ENCODE data around the gene PRKAG2. TPM values are rescaled to one million over a fixed set of nuclear protein-coding genes. Genes with fewer than 3 reads are reported as not detected.

The PRKAG2 gene
- total and polyA plus RNA-seq, 4 donors, result 17.5 to 33.3 (median 23.9) TPM

GRCh38 chr7:151864561-151864960 lies 12.4 kb downstream of the PRKAG2 start:
- no peak for DNase-seq
- H3K27ac ChIP-seq (ENCODE audit: low read depth in 1 of 2, low read length in 1 of 2), result no peak overlapping the region
- H3K36me3 ChIP-seq (ENCODE audit: control insufficient read depth in 4 of 4, insufficient read depth in 4 of 4, low read length in 4 of 4), result no peaks in the 10 kb centered on the region
- H3K4me3 ChIP-seq, result no peak overlapping the region
- no peak overlapping the region for H3K9ac ChIP-seq (ENCODE audit: insufficient read depth in 1 of 2, low read length in 2 of 2)
- H3K9me3 ChIP-seq (ENCODE audit: control insufficient read depth in 4 of 4, insufficient read depth in 3 of 4, low read length in 3 of 4), result no peaks in the 10 kb centered on the region
- TF ChIP-seq CTCF (IDR thresholded peaks at IDR 0.05; ENCODE audit: control extremely low read depth, extremely low read depth), result no peak
- peaks cover 7 to 25% (median 8%) of the 10 kb centered on the region in 5 donors for H3K4me1 ChIP-seq (ENCODE audit: control insufficient read depth in 5 of 5, insufficient read depth in 5 of 5, low read length in 5 of 5)
- H3K27me3 ChIP-seq (ENCODE audit: control insufficient read depth in 3 of 3, insufficient read depth in 3 of 3, low read length in 2 of 3), result no peaks in the 10 kb centered on the region
- 91 to 95% methylated on average over 6 of the region's 6 CpGs for WGBS, 2 donors
- ATAC-seq (ENCODE audit: insufficient read depth, low FRiP score), result no peak

- Histone ChIP-seq H3K4me3 (no peak overlapping the region), H3K27me3 (ENCODE audit: control insufficient read depth in 3 of 3, insufficient read depth in 3 of 3, low read length in 2 of 3) (no peaks in the 10 kb centered on the region), H3K9me3 (ENCODE audit: control insufficient read depth in 4 of 4, insufficient read depth in 3 of 4, low read length in 3 of 4) (no peaks in the 10 kb centered on the region), H3K36me3 (ENCODE audit: control insufficient read depth in 4 of 4, insufficient read depth in 4 of 4, low read length in 4 of 4) (peaks cover 0 to 4% (median 0%) of the 10 kb centered on the region in 4 donors), H3K9ac (ENCODE audit: insufficient read depth in 1 of 2, low read length in 2 of 2) (no peak overlapping the region), H3K27ac (ENCODE audit: low read depth in 1 of 2, low read length in 1 of 2) (no peak overlapping the region), H3K4me1 (ENCODE audit: control insufficient read depth in 5 of 5, insufficient read depth in 5 of 5, low read length in 5 of 5) (peaks cover 4 to 20% (median 7%) of the 10 kb centered on the region in 5 donors)
- ATAC-seq (ENCODE audit: insufficient read depth, low FRiP score) (no peak), DNase-seq (no peak)
- no peak for TF ChIP-seq CTCF (IDR thresholded peaks at IDR 0.05; ENCODE audit: control extremely low read depth, extremely low read depth)
- 63 to 79% methylated on average over 10 of the region's 10 CpGs for WGBS, 2 donors
These were observed 12.8 kb downstream of the PRKAG2 start for GRCh38 chr7:151864081-151864480.

- Histone ChIP-seq H3K27me3 (ENCODE audit: control insufficient read depth in 3 of 3, insufficient read depth in 3 of 3, low read length in 2 of 3) (no peaks in the 10 kb centered on the region), H3K9ac (ENCODE audit: insufficient read depth in 1 of 2, low read length in 2 of 2) (no peak overlapping the region), H3K36me3 (ENCODE audit: control insufficient read depth in 4 of 4, insufficient read depth in 4 of 4, low read length in 4 of 4) (peaks cover 0 to 5% (median 0%) of the 10 kb centered on the region in 4 donors), H3K4me1 (ENCODE audit: control insufficient read depth in 5 of 5, insufficient read depth in 5 of 5, low read length in 5 of 5) (peaks cover 3 to 15% (median 7%) of the 10 kb centered on the region in 5 donors), H3K27ac (ENCODE audit: low read depth in 1 of 2, low read length in 1 of 2) (no peak overlapping the region), H3K4me3 (no peak overlapping the region), H3K9me3 (ENCODE audit: control insufficient read depth in 4 of 4, insufficient read depth in 3 of 4, low read length in 3 of 4) (no peaks in the 10 kb centered on the region)
- DNase-seq (no peak), ATAC-seq (ENCODE audit: insufficient read depth, low FRiP score) (no peak)
- TF ChIP-seq CTCF (IDR thresholded peaks at IDR 0.05; ENCODE audit: control extremely low read depth, extremely low read depth), result no peak
- 89 to 91% methylated on average over 11 of the region's 11 CpGs for WGBS, 2 donors
These were observed 13.4 kb downstream of the PRKAG2 start for GRCh38 chr7:151863386-151864079.
